IMR-90 (cell line): ENCODE measurements around the gene GRIK3. TPM values are rescaled to one million over a fixed set of nuclear protein-coding genes. Genes with fewer than 3 reads are reported as not detected.

ENCODE experiments used
- ATAC-seq: fragments of 200-7000 bp; cut with Tn5 transposase; 2 replicates; pipeline ENCODE4 v1.9.1; 2020; ENCODE audit warnings: low read depth, mild to moderate bottlenecking, moderate library complexity
- BruUV-seq: library from RNA; stranded (reverse); fragments of 400-500 nt; replicated peaks from 2 replicates; lab custom pipeline; 2021; lab: Mats Ljungman, UMichigan
- CTCF ChIA-PET: fragments of 300-600 bp; formaldehyde crosslinking; extraction: SDS; loops from one replicate; lab custom pipeline; 2021; ENCODE audit warnings: antibody characterized with exemption; lab: Yijun Ruan, JAX
- POLR2A ChIA-PET: fragments of 300-600 bp; sonication (Branson Sonifier 250); formaldehyde crosslinking; loops from one replicate; lab custom pipeline; 2022; ENCODE audit warnings: antibody characterized with exemption; ENCODE audit not compliant: unreplicated experiment; lab: Charles Lee
- DNase-seq: peaks from one replicate; pipeline ENCODE4 v3.0.0; 2013
- H2AFZ ChIP-seq: replicated peaks from 2 replicates; pipeline ENCODE3; 2013; ENCODE audit warnings: low read length, mild to moderate bottlenecking; ENCODE audit not compliant: poor library complexity
- H2AK5ac ChIP-seq: 2 replicates; pipeline ENCODE4 v1.6.1; 2013; ENCODE audit warnings: low read depth, low read length, inconsistent platforms
- H2AK9ac ChIP-seq: replicated peaks from 2 replicates; pipeline ENCODE3; 2013; ENCODE audit warnings: mild to moderate bottlenecking, low read depth, low read length, moderate library complexity; ENCODE audit not compliant: poor library complexity
- H2BK120ac ChIP-seq: 2 replicates; pipeline ENCODE4 v1.6.1; 2013; ENCODE audit warnings: low read depth, low read length, inconsistent platforms
- H2BK15ac ChIP-seq: 3 replicates; pipeline ENCODE4 v1.6.1; 2013; ENCODE audit warnings: low read depth, low read length, inconsistent platforms
- H2BK20ac ChIP-seq: 2 replicates; pipeline ENCODE4 v1.6.1; 2013; ENCODE audit warnings: low read depth, mild to moderate bottlenecking, inconsistent platforms, low read length, moderate library complexity
- H2BK5ac ChIP-seq: 2 replicates; pipeline ENCODE4 v1.6.1; 2013; ENCODE audit warnings: mild to moderate bottlenecking, low read depth, low read length, inconsistent platforms; ENCODE audit not compliant: poor library complexity, severe bottlenecking
- H3K14ac ChIP-seq: replicated peaks from 2 replicates; pipeline ENCODE4 v1.6.1; 2013; ENCODE audit warnings: low read depth, low read length, inconsistent platforms
- H3K18ac ChIP-seq: 2 replicates; pipeline ENCODE4 v1.6.1; 2013; ENCODE audit warnings: low read depth, low read length, control low read depth
- H3K23ac ChIP-seq: 2 replicates; pipeline ENCODE4 v1.6.1; 2013; ENCODE audit warnings: low read depth, low read length, inconsistent platforms
- H3K27ac ChIP-seq: 2 replicates; pipeline ENCODE4 v1.5.1; 2013; ENCODE audit warnings: mild to moderate bottlenecking, control low read depth, low read length; ENCODE audit not compliant: insufficient read depth
- H3K27me3 ChIP-seq: 2 replicates; pipeline ENCODE4 v1.6.1; 2013; ENCODE audit warnings: low read length; ENCODE audit not compliant: control insufficient read depth, insufficient read depth
- H3K36me3 ChIP-seq: 2 replicates; pipeline ENCODE4 v1.6.1; 2013; ENCODE audit warnings: low read length, mixed read lengths; ENCODE audit not compliant: control insufficient read depth, insufficient read depth
- H3K4ac ChIP-seq: 2 replicates; pipeline ENCODE4 v1.6.1; 2013; ENCODE audit warnings: low read depth, low read length, inconsistent platforms
- H3K4me1 ChIP-seq: 2 replicates; pipeline ENCODE4 v1.6.1; 2013; ENCODE audit warnings: low read length, mixed read lengths; ENCODE audit not compliant: control insufficient read depth, insufficient read depth
- H3K4me2 ChIP-seq: 2 replicates; pipeline ENCODE4 v1.6.1; 2013; ENCODE audit warnings: low read depth, mild to moderate bottlenecking, control low read depth, low read length, moderate library complexity
- H3K4me3 ChIP-seq: 2 replicates; pipeline ENCODE4 v1.5.1; 2013; ENCODE audit warnings: low read depth, mild to moderate bottlenecking, control low read depth, low read length, moderate library complexity; ENCODE audit not compliant: insufficient read depth
- H3K56ac ChIP-seq: 2 replicates; pipeline ENCODE4 v1.6.1; 2013; ENCODE audit warnings: low read length, inconsistent platforms; ENCODE audit not compliant: insufficient read depth; ENCODE audit errors: extremely low read depth
- H3K79me1 ChIP-seq, 2 experiments: 2 replicates each; pipeline ENCODE4 v1.6.1; 2013; ENCODE audit warnings: low read length in 2 of 2, inconsistent platforms in 1 of 2, low read depth in 1 of 2
- H3K9ac ChIP-seq: 2 replicates; pipeline ENCODE4 v1.6.1; 2013; ENCODE audit warnings: low read depth, low read length, control low read depth
- H3K9me1 ChIP-seq: 2 replicates; pipeline ENCODE4 v1.6.1; 2013; ENCODE audit warnings: low read length, inconsistent platforms; ENCODE audit not compliant: insufficient read depth
- H3K9me3 ChIP-seq: 2 replicates; pipeline ENCODE4 v1.6.1; 2013; ENCODE audit warnings: low read length; ENCODE audit not compliant: control insufficient read depth, insufficient read depth
- H4K20me1 ChIP-seq: 2 replicates; pipeline ENCODE4 v1.6.1; 2013; ENCODE audit warnings: low read length, inconsistent platforms; ENCODE audit not compliant: insufficient read depth
- H4K5ac ChIP-seq: 2 replicates; pipeline ENCODE4 v1.6.1; 2013; ENCODE audit warnings: mild to moderate bottlenecking, low read depth, low read length, control low read depth
- H4K8ac ChIP-seq, 2 experiments: 2 replicates each; pipeline ENCODE4 v1.6.1; 2013; ENCODE audit warnings: low read depth in 2 of 2, low read length in 2 of 2, control low read depth in 1 of 2, inconsistent platforms in 1 of 2
- H4K91ac ChIP-seq: 2 replicates; pipeline ENCODE4 v1.6.1; 2013; ENCODE audit warnings: low read depth, low read length, inconsistent platforms; ENCODE audit not compliant: insufficient read depth
- BHLHE40 ChIP-seq: fragments of 150-350 bp; IDR thresholded peaks from 2 replicates; pipeline ENCODE4 v1.6.1; 2016; ENCODE audit warnings: mild to moderate bottlenecking, low read depth, low read length
- CEBPB ChIP-seq: IDR thresholded peaks from 2 replicates; pipeline ENCODE4 v1.6.1; 2012; ENCODE audit warnings: low read depth, low read length, improper control_type of control experiment
- CHD1 ChIP-seq: IDR thresholded peaks from 2 replicates; pipeline ENCODE4 v1.6.1; 2012; ENCODE audit warnings: low read depth, low read length, improper control_type of control experiment
- FOS ChIP-seq: fragments of 150-350 bp; IDR thresholded peaks from 2 replicates; pipeline ENCODE4 v1.6.1; 2016; ENCODE audit warnings: low read depth, low read length
- MAFK ChIP-seq: IDR thresholded peaks from 2 replicates; pipeline ENCODE4 v1.6.1; 2012; ENCODE audit warnings: low read depth, low read length, improper control_type of control experiment
- MAZ ChIP-seq: IDR thresholded peaks from 2 replicates; pipeline ENCODE4 v1.6.1; 2012; ENCODE audit warnings: low read depth, mild to moderate bottlenecking, low read length, improper control_type of control experiment, moderate library complexity, borderline replicate concordance
- MXI1 ChIP-seq: IDR thresholded peaks from 2 replicates; pipeline ENCODE4 v1.6.1; 2012; ENCODE audit warnings: low read depth, mild to moderate bottlenecking, low read length, moderate library complexity, borderline replicate concordance
- NFE2L2 ChIP-seq: fragments of 150-350 bp; IDR thresholded peaks from 2 replicates; pipeline ENCODE4 v1.6.1; 2016; ENCODE audit warnings: low read depth, mild to moderate bottlenecking, low read length
- POLR2A ChIP-seq: IDR thresholded peaks from 2 replicates; pipeline ENCODE4 v1.6.1; 2012; ENCODE audit warnings: mild to moderate bottlenecking, low read depth, low read length
- RAD21 ChIP-seq: IDR thresholded peaks from 2 replicates; pipeline ENCODE4 v1.6.1; 2012; ENCODE audit warnings: low read length, improper control_type of control experiment
- RCOR1 ChIP-seq: IDR thresholded peaks from 2 replicates; pipeline ENCODE4 v1.6.1; 2012; ENCODE audit warnings: mild to moderate bottlenecking, low read length, improper control_type of control experiment; ENCODE audit not compliant: insufficient replicate concordance
- RFX5 ChIP-seq: IDR thresholded peaks from 2 replicates; pipeline ENCODE4 v1.8.0; 2012; ENCODE audit warnings: low read depth, mild to moderate bottlenecking, low read length, moderate library complexity
- SMC3 ChIP-seq: fragments of 150-350 bp; IDR thresholded peaks from 2 replicates; pipeline ENCODE4 v1.6.1; 2016; ENCODE audit warnings: low read depth, mild to moderate bottlenecking, antibody characterized with exemption, low read length, moderate library complexity
- USF2 ChIP-seq: fragments of 150-350 bp; IDR thresholded peaks from 2 replicates; pipeline ENCODE4 v1.6.1; 2017; ENCODE audit warnings: mild to moderate bottlenecking, antibody characterized with exemption, low read length, low read depth
- WGBS, 2 experiments: methylation state at CpG; one replicate each; pipeline versions ENCODE4 v1.1.5 to v1.1.7; 2013; ENCODE audit warnings: missing lambda C conversion rate in 2 of 2; ENCODE audit not compliant: insufficient read length in 1 of 2; ENCODE audit errors: extremely low coverage in 2 of 2; 5-methylcytosine and 5-hydroxymethylcytosine counted together
- dilution Hi-C: fragments of 300-500 bp; cut with HindIII; formaldehyde crosslinking; loops from one replicate; pipeline ENCODE4 v1.14.3; 2018; ENCODE audit warnings: low sequenced_read_pairs; ENCODE audit not compliant: unreplicated experiment
- in situ Hi-C: fragments of 300-500 bp; cut with MboI; formaldehyde crosslinking; loops from 3 replicates; pipeline ENCODE4 v1.14.3; 2019; ENCODE audit warnings: low sequenced_read_pairs, inconsistent platforms, mixed read lengths
- intact Hi-C: fragments of 100-400 bp; cut with micrococcal nuclease; formaldehyde crosslinking; loops from 2 replicates; pipeline ENCODE4 v1.10.0; 2022
- polyA plus RNA-seq, 3 experiments: library from polyadenylated mRNA; depleted of rRNA; stranded (reverse); fragments of >200 nt; gene quantifications; 2 replicates each; pipeline ENCODE4 v1.2.3, GENCODE V29; 2012; ENCODE audit warnings: low replicate concordance in 1 of 3
- total RNA-seq: library from RNA; depleted of rRNA; stranded (reverse); fragments of >200 nt; gene quantifications from 2 replicates; pipeline ENCODE4 v1.2.3, GENCODE V29; 2012
- TF ChIP-seq, protein P1 (sequence below): conservative IDR thresholded peaks from 2 replicates; pipeline ENCODE4 v1.5.1; 2012; ENCODE audit warnings: mild to moderate bottlenecking, low read depth, low read length, improper control_type of control experiment
- TF ChIP-seq, protein P2 (sequence below): fragments of 150-350 bp; IDR thresholded peaks from 2 replicates; pipeline ENCODE4 v1.6.1; 2016; ENCODE audit warnings: low read depth, mild to moderate bottlenecking, low read length, moderate library complexity, borderline replicate concordance

Gene GRIK3
- total and polyA plus RNA-seq, 2 of the 4 experiments (the other 2 are of a cell fraction), result not detected

GRCh38 chr1:36797761-36798160, 236.6 kb downstream of the GRIK3 start:
- Histone ChIP-seq H4K5ac (no peak overlapping the region), H3K9ac (no peak overlapping the region), H3K9me1 (no peaks in the 10 kb centered on the region), H3K27ac (no peak overlapping the region), H3K56ac (no peak overlapping the region), H3K79me1 (no peaks in the 10 kb centered on the region), H3K4me1 (no peaks in the 10 kb centered on the region), H2BK20ac (no peak overlapping the region), H3K23ac (no peak overlapping the region), H2BK5ac (no peak overlapping the region), H2BK15ac (no peak overlapping the region), H3K27me3 (no peaks in the 10 kb centered on the region), H2AK5ac (no peak overlapping the region), H2BK120ac (no peak overlapping the region), H4K8ac (no peak overlapping the region), H3K18ac (no peak overlapping the region), H3K14ac (no peak overlapping the region), H3K4ac (no peak overlapping the region), H3K36me3 (no peaks in the 10 kb centered on the region), H4K20me1 (no peaks in the 10 kb centered on the region), H3K9me3 (no peaks in the 10 kb centered on the region), H2AFZ (no peak overlapping the region), H2AK9ac (no peak overlapping the region), H3K4me3 (no peak overlapping the region), H4K91ac (no peak overlapping the region), H3K4me2 (no peak overlapping the region)
- intact Hi-C loops (no loop called here), dilution Hi-C loops (no loop called here), in situ Hi-C loops (no loop called here)
- WGBS, 2 experiments, result no CpG with 5 or more reads among the region's 7 CpGs
- DNase-seq (no peak), ATAC-seq (no peak)
- ChIA-PET CTCF (no interaction called here), POLR2A (no interaction called here)
- no TSS peak for BruUV-seq
- TF ChIP-seq CHD1, result no peak
- no peak for TF ChIP-seq NFE2L2
- TF ChIP-seq FOS, result no peak
- no peak for TF ChIP-seq RCOR1
- no peak for TF ChIP-seq RFX5
- TF ChIP-seq MAZ, result no peak
- TF ChIP-seq RAD21, result no peak
- no peak for TF ChIP-seq SMC3
- TF ChIP-seq POLR2A, result no peak
- no peak for TF ChIP-seq BHLHE40
- TF ChIP-seq CEBPB, result no peak
- no peak for TF ChIP-seq MAFK
- TF ChIP-seq, protein P1, sequence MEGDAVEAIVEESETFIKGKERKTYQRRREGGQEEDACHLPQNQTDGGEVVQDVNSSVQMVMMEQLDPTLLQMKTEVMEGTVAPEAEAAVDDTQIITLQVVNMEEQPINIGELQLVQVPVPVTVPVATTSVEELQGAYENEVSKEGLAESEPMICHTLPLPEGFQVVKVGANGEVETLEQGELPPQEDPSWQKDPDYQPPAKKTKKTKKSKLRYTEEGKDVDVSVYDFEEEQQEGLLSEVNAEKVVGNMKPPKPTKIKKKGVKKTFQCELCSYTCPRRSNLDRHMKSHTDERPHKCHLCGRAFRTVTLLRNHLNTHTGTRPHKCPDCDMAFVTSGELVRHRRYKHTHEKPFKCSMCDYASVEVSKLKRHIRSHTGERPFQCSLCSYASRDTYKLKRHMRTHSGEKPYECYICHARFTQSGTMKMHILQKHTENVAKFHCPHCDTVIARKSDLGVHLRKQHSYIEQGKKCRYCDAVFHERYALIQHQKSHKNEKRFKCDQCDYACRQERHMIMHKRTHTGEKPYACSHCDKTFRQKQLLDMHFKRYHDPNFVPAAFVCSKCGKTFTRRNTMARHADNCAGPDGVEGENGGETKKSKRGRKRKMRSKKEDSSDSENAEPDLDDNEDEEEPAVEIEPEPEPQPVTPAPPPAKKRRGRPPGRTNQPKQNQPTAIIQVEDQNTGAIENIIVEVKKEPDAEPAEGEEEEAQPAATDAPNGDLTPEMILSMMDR, result no peak
- no peak for TF ChIP-seq USF2
- no peak for TF ChIP-seq MXI1
- TF ChIP-seq, protein P2, sequence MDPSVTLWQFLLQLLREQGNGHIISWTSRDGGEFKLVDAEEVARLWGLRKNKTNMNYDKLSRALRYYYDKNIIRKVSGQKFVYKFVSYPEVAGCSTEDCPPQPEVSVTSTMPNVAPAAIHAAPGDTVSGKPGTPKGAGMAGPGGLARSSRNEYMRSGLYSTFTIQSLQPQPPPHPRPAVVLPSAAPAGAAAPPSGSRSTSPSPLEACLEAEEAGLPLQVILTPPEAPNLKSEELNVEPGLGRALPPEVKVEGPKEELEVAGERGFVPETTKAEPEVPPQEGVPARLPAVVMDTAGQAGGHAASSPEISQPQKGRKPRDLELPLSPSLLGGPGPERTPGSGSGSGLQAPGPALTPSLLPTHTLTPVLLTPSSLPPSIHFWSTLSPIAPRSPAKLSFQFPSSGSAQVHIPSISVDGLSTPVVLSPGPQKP, result no peak
